GM19463 (cell line): ENCODE data around the gene DTX4.

Source experiments
- ATAC-seq: cut with Tn5 transposase; IDR thresholded peaks from one replicate; pipeline ENCODE4 v1.9.1; 2021; ENCODE audit warnings: mild to moderate bottlenecking, moderate library complexity; ENCODE audit not compliant: unreplicated experiment

The DTX4 gene

DNA sequence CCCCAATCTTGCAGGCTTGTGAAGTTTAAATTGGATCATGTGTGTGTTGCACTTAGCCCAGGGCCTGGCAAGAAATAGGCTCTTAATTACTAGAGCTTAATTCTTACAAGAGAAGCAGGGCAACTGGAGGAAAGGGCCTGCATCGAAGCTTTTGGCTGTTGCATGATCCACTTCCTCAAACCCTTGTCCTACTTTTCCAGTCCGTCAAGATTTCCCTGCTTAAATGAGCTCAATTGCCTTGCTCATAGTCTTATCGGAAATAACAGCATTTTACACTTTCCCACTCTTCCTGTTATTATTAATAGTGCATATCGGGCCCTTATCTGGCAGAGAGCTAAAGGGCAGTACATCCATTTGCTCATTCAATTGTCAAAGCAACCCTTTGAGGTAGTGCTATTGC is 18.1 kb downstream of the DTX4 start:
- ATAC-seq, result no peak

DNA sequence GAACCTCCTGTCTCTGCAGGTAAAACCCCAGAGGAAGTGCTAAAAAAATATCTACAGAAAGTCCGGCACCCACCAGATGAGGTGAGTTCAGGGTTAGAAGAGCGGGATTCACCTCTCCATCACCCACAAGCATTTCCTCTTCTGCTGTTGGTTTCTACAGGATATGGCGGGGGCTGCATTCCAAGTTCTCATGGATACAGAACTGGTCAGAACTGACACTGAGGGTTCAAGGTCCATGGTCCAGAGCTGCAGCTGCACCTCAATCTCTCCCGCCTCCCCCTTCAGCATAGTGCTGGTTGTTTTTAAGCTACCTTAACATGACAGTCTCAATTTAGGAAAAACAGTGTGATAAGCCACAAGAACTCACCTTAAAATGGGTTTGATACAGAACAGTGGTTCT is 19.2 kb downstream of the DTX4 start:
- ATAC-seq, result no peak

DNA sequence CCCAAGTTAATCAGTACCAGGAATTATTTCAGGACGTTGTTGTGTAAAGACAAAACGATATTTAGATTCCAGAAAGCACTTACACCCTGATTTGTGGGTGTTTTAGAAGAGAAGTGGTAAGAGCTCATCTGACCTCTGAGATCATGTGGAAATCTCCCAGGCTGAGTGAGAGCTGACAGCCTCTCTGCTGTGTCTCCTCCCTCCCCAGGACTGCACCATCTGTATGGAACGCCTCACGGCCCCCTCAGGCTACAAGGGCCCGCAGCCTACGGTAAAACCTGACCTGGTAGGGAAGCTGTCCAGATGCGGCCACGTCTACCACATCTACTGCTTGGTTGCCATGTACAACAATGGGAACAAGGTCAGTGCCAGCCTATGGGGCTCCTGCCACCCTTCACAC is 20.0 kb downstream of the DTX4 start:
- ATAC-seq, result no peak

DNA sequence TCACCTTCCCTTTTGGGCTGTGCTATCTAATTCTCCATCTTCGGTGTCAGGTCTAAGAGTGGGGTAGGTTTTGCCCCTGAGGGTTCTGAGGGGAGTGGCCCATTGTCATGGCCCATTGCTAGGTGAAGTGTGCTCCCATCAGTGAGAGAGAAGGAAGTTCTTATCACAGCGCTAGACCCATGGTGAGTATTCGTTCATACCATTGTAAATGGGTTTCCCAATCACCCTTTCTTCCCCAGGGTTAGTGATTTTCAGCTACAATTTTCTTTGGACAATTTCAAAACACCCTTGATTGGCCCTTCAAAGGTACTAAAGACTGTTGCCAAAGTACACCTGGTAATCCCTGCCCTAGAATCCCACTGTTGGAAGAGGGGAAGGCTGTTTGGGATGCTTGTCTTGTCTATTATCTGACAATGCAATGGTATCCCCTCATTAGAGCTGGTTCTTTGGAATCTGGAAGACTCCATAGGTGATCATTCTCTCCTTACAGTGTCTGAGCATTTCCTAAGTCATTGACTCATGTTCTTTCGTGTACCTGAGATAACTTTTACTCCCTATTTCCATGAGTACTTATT is 20.6 kb downstream of the DTX4 start:
- ATAC-seq, result no peak

DNA sequence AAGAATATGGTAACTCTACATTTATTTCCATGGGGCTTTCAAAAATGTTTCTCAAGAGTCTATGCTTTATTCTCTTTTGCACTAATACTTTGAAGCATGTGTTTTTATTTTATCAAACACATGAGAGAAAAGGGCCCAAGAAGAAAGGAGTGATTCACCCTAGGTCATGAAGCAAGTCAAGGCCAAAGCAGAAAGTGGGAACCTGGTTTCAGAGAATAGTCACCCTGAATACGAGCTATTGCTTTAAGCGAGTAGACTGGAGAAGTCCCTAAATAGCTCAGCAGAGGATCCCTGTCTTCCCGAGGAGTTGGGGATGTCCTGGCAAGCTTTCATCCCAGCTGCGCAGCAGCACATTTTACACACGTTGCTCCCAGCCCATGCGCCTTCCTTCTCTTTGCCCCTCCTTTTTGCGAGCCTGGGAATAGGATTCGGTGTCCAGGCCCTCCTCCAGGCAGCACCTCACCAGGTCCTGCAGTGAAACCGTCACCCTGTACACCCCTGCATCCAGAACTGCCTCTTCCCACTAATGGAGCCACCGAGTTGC is 21.7 kb downstream of the DTX4 start:
- no peak for ATAC-seq

DNA sequence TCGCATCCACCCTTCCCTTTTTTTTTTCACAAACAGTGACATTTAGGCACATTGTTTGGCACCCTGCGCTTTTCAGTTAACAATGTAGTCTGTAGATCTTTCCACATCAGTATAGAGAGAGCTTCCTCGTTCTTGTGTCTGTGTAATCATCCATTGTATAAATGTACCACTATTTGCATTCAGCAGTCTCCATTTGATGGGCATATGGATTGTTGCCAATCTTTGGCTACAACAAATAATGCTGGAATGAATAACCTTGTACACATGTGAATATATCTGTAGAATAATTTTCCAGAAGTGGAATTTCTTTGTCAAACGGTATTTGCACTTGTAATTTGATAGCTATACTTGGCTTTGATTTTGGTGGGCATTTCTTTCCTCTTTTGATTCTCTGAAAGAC is 23.7 kb downstream of the DTX4 start:
- no peak for ATAC-seq

DNA sequence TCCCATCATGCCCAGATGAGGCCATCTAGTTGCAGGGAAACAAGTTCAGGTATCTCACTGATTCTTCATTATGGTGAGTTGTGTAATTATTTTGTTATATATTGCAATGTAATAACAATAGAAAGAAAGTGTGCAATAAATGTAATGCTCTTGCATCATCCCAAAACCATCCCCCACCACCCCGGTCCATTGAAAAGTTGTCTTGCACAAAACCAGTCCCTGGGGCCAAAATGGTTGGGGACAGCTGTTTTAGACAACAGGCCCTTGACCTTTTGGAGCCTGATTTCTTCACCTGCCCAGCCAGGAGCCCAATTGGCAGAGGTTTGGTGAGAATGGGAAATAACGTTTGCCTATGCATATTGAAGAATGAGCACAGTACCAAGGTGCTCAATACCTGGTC is 24.8 kb downstream of the DTX4 start:
- ATAC-seq, result no peak

DNA sequence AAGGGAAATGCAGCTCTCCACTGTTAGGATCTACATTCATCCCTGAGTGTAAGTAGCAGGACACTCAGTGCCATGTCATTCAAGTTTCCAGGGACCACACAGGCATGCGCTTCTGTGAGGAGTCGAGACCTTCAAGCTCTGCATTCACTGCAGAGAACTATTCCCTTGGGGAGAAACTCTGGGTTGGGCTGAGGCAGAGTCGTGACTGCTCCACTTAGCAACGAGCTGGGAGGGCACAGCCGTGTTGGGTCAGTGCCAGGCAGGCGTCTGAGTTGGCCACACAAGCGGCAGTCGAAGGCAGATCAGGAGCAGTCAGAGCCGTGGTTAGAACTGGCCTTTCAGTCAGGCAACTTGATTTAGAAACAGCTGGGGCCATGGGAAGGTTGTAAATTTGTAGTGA is 26.1 kb downstream of the DTX4 start:
- no peak for ATAC-seq

DNA sequence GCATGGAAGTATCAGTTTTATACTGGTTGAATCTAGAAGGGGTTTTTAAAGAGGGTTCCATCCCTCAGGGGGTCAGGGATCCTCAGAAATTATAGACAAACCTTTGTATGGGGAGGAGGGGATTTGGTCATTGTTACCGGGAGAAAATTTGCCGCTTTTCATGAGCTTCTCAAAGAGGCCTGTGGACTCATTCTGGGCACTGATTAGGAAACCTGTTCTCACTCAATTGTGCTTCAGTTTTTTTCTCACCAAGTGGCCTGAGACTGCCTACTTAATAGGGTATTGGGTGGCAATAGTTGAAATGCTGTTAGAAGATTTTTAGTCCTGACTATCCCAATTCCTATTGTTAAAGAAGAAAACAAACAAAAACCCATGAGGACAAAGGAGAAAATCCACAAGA is 26.8 kb downstream of the DTX4 start:
- no peak for ATAC-seq

DNA sequence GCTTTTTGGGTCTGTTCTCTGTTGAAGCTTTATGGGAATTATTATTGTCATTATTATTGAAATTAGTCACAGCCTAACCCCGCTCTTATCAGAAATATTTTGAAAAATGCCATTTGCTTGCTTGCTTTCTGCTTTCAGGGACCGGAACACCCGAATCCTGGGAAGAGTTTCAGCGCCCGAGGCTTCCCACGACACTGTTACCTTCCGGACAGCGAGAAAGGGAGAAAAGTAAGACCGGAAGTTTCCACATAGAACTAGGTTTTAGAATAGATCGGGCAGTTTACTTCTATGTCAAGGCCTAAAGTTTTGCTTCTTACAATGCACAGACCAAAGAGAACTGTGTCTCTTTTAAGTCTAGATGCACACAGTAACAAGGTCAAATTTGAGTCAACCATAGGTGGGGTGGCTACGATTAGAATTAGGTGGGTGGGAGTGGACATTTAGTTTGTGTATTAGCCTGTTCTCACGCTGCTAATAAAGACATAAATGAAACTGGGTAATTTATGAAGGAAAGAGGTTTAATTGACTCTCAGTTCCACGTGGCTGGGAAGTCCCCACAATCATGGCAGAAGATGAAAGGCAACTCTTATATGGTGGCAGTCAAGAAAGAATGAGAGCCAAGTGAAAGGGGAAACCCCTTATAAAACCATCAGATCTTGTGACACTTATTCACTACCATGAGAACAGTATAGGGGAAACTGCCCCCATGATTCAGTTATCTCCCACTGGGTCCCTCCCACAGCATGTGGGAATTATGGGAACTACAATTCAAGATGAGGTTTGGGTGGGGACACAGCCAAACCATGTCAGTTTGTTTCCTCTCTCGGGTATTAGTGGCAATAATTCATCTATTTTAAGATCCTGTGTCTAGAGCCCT is 27.9 kb downstream of the DTX4 start:
- ATAC-seq, result peak; percentile 57

DNA sequence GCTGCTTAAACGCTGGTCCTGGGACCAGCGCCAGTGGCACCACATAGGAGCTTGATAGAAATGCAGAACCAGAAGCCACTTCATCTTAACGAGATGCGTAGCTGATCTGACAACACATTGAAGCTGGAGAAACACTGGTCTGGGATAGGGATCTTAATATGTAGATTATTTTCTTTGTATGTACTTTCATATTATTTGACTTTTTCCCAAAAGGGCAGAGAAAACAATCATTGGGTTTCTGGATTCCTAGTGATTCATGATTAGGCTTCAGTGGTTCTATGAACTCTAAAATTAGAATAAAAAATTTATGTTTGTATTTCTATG is 28.5 kb downstream of the DTX4 start:
- ATAC-seq, result peak; percentile 52

DNA sequence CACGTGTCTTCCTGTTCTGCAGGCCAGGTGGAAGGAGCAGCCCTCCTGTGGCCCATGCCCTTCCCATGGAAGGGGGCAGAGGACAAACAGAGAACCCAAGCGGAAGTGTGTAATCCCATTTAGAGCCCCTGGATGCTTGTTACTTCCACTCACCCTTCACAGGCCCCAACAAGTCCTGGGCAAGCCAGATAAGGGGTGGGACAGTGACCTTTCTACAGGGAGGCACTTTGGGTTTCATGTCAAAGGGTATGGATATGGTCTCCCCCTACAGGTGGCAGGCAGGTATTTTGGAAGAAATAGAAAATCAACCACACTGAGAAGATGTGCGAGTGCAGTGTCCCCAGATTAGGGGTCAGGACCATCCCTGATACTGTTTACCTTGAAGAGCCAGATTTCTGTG is 29.4 kb downstream of the DTX4 start:
- ATAC-seq, result no peak

DNA sequence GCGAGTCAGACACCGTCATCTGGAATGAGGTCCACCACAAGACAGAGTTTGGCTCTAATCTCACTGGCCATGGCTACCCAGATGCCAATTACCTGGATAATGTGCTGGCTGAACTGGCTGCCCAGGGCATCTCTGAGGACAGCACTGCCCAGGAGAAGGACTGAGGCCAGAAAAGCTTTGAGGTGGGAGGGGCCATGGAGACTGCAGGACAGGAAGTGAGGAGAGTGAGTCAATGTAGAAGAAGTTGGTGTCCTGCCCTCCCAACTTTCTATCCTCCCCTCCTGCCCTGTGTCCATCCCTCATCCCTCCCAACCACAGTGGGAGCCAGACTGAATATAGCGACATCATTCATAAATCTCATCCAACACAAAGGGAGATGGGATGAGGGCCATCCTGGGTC is 32.8 kb downstream of the DTX4 start:
- no peak for ATAC-seq

DNA sequence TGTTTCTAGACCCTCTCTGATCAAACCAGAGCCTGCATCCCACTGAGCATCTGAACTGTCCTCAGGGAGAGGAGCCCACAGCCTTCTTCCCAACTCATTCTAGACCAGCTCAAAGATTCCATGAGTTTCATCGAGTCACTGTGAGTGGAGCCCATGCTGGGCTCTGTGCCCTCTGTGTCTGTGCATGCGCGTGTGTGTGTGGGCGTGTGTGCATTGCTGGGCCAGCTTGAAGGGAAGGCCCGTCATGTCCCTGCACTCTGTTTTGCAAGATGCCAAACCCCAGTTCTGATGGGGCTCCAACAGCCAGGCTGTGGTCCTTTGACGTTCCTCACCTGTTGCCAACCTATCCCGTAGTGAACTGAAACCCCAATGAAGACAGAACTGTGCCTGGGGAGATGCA is 33.7 kb downstream of the DTX4 start:
- ATAC-seq, result no peak

DNA sequence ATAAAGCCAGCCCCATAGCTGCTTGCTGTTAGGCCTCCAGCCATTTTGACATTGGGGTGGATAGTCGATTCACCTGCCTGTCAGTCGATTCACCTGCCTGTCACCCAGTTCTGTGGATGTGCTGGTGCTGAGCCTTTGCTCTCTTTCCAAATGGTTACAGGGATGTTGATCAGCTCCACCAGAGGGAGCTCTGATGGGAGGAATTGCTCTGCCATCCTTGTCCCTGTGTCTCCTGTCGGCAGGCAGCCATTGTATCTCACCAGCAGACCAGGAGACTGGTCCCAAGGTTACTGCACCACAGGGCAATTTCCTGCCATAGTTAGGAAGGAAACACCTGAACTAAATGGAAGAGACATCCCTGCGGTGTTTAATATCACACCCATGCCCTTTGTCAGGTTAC is 34.7 kb downstream of the DTX4 start:
- no peak for ATAC-seq

DNA sequence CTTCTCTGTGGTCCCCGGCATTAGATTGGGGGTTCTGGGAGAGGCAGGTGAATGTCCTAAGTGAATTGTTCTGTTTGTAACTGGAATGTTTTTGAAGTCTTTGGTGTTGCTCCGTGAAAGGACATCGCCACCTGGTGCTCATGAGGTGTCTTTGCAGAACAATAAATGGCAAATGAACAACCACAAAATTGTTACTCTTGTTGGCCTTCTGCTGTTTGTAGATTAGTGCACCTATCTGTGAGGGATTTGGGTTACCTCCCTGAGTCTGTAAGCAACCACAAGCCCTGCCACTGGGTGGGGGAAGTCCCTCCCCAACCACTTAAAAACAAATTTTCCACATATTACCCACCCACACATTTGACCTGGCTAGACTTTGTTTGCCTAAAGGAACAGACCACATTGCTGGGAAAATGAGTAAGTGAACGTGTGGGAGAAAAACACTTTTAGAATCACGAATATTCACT is 36.1 kb downstream of the DTX4 start:
- ATAC-seq, result peak; percentile 63

DNA sequence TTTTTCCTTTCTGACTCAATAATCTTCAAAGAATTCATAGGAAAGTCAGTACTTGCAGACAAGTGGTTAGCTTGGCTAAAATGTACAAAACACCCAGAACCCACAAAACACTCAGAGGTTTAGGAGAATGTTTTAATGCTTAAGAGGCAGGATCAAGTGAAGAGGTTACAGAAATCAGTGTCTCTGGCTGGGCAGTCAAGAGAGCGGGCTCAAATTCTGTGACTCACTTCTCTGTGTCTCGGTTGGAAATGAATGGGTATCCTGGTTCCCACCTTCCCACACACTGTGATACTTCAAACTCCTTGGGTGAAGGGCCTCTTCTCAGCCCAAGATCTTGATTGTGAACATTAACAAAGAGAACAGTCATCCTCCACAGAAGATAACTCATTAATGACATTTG is 37.0 kb downstream of the DTX4 start:
- no peak for ATAC-seq

DNA sequence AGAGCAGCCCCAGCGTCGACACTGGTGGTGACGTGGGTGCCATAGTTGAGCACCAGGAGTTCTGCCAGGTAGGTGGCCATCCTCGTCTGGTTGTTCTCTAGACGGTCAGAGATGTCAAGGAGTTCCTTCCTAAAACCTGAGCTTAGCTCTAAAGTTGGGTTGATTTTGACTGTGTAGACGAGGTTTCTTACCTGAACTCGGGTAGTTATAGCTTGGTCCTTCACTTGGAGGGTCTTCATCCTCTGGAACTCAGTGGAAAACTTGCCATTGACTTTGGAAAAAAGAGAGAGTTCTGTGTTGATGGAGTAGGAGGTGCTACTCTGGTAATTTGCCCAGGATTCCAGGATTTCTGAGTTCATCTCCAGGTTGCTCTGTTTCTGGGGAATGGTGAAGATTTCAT is 40.3 kb downstream of the DTX4 start:
- no peak for ATAC-seq

DNA sequence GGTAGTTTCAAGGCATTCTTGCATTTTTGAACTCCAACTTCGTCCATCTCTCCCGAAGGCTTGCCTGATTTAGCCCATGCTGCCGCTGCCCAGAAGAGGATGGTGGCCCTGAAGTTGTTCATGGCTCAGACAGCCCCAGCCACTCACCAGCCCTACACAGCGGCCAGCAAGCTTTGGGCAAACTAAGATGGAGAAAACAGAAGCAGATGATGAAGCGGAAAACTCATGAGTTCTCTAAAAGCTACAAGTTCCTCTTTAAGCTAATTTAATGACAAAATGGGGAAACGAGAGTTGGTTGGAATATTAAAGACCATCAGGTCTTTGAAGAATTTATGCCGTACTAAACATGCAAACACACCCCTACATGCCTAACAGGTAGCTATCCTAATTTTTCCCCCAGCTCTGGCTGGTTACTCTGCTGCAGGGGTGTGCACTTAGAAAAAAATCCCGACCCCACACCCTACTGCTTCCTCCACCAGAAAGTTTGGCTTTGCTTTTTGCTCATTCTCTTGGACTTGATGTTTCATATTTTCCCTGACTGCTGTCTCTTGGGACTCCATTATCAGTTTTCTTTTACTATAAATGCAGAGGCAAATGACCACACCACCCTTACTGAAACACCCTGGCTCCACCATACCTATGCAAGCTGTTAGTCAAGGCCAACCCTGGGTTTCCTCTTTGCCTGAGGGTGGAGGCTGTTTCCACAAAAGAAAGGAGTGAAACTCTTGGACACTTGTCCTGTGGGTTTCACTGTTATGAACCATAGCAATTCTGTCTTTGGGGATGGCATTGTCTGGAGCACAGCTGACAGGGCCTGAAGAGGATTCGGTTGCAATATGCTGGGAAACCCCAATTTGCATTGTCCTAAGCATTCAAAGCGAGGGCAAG is 41.1 kb downstream of the DTX4 start, which contains the start of gene MPEG1:
Gene MPEG1, minus strand, starts transcription at position 184 of the 888 bp plus-strand sequence. Its CDS starts 62 bp downstream, at position 122.
- peak; percentile 16 for ATAC-seq

DNA sequence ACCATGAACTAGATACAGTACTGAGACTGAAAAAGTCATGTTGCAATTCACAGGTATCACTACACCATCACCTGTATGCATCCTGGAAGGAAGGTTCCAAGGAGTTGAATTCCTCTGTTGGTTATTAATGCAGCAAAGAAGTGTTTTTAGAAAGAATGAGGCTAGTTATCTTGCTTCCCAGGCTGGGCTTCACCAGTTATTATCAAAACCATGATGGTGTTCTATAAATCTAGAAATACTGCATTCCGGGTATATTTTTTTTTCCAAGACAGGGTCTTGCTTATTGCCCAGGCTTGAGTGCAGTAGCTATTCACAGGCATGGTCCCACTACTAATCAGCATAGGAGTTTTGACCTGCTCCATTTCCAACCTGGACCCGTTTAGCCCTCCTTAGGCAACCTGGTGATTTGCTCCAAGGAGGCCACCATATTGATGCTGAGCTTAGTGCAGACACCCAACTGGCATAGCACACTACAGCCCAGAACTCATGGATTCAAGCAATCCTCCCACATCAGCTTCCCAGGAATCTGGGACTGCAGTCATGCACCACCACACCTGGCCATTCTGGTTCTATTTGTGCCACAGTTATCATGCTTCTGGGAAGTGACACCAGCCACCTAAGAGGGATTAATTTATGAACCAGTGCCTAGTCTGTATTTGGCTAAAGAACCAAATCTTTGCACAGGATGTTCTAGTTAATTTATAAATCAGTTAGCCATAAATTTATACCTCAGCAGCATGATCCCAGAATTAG is 42.4 kb downstream of the DTX4 start:
- ATAC-seq, result no peak
